NCI-H2029 treated with DMSO at 0.1 percent for 48 hours (cell line): ENCODE results near the gene EDC3.
"Not testable (repeated sequence)": the region's sequence is repeated elsewhere in the genome, so short reads cannot be mapped to it uniquely, and the experiment has no call there.

Experiments used
- DNase-seq: peaks from one replicate; lab custom pipeline; 2025; lab: John Stamatoyannopoulos, UW

Gene EDC3

DNA sequence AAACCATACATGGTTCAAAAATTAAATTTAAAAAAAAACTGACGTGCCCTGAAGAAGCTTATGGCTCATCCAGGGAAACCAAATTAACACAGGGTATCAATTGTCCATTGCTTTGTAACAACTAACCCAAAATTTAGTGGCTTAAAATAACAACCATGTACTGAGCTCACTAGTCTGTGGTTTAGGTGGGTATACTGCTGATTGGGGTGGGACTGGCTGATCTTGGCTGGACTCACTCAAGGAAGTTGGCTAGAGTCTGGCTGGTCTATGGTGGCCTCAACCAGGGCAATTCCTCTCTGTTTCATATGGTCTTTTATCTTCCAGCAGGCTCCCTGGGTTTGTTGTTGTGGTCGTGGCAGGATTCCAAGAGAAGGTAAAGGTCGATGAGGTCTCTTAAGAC, 14.1 kb upstream of the EDC3 start:
- DNase-seq = no peak

- DNase-seq = no peak
Observed at GRCh38 chr15:74709011-74709410, 13.2 kb upstream of the EDC3 start.

DNA sequence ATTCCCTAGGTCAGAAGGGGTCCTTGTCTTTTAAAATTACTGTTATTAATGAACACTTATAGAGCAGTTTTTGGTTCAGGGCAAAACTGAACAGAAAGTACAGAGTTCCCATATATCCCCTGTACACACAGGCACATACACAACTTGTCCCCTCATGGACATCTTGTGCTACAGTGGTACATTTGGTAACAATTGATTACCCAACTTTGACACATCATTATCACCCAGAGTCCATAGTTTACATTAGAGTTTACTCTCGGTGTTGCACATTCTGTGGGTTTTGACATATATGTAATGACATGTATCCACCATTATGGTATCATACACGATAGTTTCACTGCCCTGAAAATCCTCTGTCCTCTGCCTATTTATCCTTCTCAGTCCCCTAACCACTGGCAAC, 984 bp upstream of the EDC3 start:
- no peak for DNase-seq

- DNase-seq = no peak
Observed at GRCh38 chr15:74696398-74696729, 540 bp upstream of the EDC3 start.

GRCh38 chr15:74692327-74692726, 3.5 kb downstream of the EDC3 start:
- DNase-seq = no peak

DNA sequence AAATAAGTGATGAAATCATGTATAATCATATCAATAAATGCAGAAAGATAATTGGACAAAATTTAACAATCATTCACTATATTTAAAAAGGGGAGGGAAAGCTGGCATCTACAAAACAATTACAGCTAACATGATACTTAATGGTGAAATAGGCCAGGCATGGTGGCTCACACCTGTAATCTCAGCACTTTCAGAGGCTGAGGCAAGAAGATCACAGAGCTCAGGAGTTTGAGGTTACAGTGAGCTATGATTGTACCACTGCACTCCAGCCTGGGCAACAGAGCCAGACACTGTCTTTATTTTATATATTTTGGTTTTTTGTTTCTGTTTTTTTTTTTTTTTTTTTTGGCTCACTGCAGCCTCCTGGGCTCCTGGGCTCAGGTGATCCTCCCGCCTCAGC, 12.1 kb downstream of the EDC3 start:
- no peak for DNase-seq

DNA sequence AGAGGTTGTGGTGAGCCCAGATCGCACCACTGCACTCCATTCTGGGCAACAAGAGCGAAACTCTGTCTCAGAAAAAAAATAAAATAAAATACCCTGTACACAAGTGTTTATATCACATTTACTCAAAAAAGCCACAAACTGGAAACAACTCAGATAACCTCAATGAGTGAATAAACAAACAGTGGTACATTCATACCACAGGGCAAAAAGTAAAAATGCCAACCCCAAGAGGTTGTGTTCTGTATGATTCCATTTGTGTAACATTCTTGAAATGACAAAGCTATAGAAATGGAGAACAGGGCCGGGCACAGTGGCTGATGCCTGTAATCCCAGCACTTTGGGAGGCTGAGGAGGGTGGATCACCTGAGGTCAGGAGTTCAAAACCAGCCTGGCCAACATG, 12.9 kb downstream of the EDC3 start:
- no peak for DNase-seq

- DNase-seq = no peak
Observed at GRCh38 chr15:74680456-74680855, 15.4 kb downstream of the EDC3 start.

DNA sequence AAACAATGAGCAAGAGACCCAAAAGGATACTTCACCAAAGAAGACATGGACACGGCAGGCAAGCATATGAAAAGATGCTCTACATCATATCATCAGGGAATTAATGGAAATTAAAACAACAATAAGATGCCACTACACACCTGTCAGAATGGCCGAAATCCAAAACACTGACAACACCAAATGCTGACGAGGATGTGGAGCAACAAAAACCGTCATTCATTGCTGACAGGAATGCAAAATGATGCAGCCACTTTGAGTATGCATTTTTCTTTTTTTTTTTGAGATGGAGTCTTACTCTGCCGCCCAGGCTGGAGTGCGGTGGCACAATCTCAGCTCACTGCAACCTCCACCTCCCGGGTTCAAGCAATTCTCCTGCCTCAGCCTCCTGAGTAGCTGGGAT, 19.0 kb downstream of the EDC3 start:
- DNase-seq = no peak

- DNase-seq = no peak
Observed at GRCh38 chr15:74674161-74674560, 21.7 kb downstream of the EDC3 start.

DNA sequence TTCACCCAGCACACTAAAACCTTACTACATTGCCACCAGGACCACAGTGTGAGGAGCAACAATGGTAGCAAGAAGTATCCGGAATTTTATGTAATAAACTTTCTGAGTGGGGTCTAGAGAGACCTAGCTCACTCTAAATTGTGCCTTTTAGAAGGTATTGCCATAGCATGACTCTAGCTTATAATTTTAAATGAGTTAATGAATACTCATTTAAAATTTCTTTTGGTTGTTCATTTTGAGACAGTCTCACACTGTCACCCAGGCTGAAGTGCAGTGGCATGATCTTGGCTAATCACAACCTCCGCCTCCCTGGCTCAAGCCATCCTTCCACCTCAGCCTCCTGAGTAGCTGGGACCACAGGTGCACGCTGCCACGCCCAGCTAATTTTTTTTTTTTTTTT, 26.2 kb downstream of the EDC3 start:
- no peak for DNase-seq

DNA sequence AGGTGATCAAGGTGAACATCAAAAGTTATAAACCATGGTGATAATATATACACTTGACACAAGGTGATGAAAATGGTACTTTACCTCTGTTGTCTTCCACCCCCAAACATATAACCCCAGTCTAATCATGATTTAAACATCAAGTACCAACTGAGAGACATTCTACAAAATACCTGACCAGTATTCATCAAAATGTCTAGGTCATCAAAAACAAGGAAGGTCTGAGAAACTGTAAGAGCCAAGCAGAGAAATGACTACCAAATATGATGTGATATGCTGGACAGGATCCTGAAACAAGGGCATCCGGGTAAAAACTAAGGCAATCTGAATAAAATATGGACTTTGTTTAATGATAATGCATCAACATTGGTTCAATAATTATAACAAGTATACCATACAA, 27.8 kb downstream of the EDC3 start:
- DNase-seq = no peak

GRCh38 chr15:74664670-74665069, 31.2 kb downstream of the EDC3 start:
- no peak for DNase-seq

- DNase-seq = no peak
Observed at GRCh38 chr15:74664028-74664616, 31.7 kb downstream of the EDC3 start.

- DNase-seq = no peak
Observed at GRCh38 chr15:74663303-74664027, 32.4 kb downstream of the EDC3 start.

DNA sequence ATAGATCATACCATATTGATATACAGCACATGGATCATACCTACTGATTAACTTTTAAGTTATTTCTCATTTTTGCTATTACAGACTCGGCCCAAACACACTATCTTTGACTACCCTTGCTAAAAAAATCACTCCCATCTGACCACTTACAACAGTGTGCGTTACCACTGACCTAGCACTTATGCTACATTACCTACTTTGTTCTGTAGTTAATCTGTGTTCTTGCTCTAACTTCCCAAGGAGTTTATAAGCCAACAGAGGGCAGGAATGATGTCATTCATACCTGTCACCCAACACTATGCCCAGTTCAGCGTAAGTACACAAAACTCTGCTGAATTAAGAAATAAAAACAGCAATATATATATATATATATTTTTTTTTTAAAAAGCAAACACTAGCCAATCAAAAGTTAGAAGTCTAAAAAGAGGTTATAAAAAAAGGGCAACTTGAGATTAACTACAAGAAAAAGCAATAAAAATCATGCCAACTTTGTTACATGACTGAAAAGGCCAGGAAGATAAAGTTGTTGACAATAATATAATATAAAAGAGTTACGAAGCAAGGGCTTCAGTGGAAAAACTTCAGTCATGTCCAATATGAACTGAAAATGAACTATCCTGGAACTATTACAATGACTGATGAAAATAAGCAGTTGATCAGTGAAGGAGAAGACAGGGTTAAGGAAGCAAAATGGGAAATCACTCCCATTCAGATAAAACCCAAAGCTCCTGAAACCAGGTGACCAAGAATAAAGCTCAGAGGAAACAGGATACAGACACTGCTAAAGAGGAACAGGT, 33.6 kb downstream of the EDC3 start:
- DNase-seq = no peak

- not testable (repeated sequence) for DNase-seq
Observed at GRCh38 chr15:74661280-74661679, 34.5 kb downstream of the EDC3 start.

DNA sequence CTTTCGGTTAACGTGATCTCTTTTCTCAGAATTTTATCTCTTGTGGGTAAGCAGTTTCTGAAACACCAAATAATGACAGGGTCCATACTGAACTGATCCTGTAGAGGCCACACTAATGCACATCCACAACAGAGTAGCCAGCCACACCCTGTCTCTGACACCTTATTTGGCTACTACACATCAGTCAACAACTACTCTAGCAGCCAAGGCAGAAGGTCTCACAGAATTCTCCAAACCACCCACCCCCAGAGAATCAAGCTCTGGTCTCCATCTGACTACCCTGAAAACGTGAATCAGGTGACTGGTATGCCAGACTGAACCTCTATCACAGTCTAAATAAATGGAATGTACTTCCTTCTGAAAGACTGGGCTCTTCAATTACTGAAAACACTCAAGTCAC, 38.0 kb downstream of the EDC3 start:
- DNase-seq = no peak

- no peak for DNase-seq
Observed at GRCh38 chr15:74656935-74657535, 38.8 kb downstream of the EDC3 start.

DNA sequence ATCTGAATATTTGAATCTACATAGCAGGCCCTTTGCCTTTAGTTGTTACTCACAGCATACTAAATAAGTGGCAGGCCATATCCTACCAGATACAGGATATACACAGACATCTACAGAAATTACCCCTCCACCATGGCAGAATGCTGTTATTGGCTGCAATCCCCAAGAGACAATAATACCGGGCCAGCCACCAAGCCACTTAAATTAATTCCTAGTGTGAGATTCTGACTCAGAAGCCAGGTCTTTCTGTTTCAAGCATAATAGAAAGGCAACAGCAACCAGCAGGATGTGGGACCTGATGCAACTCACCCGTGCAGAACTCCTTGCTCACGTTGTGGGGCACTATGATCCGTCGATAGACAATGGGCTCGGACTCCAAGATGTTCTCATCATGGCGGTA, 40.4 kb downstream of the EDC3 start:
- no peak for DNase-seq

DNA sequence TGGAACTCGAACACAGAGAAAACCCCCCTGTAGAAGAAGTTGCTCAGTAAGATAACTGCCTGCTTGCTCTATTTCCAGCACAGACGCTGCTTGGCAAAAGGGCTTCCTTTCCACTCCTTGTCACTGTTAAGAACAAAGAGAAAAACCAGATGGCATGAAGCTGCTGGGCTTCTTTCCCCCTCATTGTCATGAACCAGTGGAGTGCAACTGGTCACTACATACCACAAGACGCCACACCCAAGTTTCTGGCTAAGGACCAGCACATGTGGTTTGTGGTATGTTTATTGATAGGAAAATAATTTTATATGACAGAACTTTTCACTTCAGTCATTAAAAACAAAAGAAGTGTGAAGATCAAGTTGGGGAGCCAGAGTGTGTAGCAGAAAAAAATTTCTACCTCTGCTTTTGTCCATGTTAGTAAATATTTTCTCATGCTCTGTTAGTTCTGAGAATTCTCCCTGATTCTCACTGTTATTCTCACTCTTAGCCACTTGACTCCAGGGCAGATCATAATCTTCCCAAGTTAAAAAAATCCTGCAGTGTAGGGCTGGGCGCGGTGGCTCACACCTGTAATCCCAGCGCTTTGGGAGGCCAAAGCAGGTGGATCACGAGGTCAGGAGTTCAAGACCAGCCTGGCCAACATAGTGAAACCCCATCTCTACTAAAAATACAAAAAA, 42.3 kb downstream of the EDC3 start:
- DNase-seq = no peak

GRCh38 chr15:74651242-74651741, 44.5 kb downstream of the EDC3 start:
- DNase-seq = peak; percentile 30
